GM04504 (cell line): ENCODE results near the gene PXN.

Experiments
- DNase-seq: peaks from one replicate; pipeline ENCODE4 v3.0.0-alpha.2; 2012; ENCODE audit warnings: low read depth

PXN gene

DNA sequence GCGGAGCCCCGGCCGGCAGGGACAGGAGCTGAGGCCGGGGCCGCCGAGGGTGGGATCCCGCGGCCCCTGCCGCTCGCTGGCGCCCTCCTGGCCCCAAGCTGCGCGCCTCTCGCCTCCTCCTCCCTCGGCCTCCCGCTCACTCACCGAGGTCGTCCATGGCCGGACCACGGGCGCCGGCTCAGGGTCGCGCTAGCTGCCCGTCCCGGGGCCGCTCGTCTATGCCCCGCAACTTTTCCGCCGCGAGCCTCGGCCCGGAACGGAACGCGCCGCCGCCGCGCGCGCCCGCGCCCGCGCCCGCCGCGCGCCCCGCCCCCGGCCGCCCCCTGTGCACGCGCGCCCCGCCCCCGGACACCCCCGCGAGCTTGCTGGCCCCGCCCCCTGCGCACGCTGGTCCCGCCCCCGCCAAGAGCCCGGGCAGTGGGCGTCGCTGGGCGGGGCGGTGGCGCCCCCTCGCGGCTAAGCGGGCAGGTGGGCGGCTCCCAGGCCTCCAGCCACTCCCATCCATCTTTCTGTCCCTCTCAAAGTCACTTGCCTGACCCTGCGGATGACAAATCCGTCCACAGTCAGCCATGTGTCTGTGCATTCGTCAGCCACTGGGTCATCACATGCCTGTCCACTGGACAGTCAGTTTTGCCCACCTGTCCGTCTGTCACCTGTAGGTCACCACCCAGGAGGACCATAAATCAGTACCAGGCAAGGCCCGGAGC, at the start of gene PXN:
Gene PXN (minus strand): TSS at position 258 of the 707 bp plus-strand sequence. CDS start 101 bp downstream, at position 157.
- peak; percentile 62 for DNase-seq

DNA sequence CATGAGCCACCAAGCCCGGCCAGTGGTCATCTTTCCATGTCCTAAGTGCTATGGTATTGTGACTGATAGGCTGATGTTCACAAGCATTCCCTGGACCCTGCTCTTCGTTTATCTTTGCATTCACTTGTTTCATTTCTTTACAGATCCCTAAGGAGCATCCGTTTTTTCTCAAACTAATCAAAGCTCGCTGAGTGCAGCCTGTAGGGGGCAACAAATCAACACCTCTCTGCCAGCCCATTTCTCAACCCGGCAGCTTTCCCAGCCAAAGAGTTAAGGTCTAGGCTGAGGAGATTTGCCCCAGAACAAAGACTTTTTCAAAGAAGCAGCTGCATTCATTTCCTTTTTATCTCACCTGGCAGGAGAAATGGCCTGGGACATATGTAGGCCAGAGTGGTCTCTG, 48.7 kb upstream of the PXN start:
- no peak for DNase-seq

DNA sequence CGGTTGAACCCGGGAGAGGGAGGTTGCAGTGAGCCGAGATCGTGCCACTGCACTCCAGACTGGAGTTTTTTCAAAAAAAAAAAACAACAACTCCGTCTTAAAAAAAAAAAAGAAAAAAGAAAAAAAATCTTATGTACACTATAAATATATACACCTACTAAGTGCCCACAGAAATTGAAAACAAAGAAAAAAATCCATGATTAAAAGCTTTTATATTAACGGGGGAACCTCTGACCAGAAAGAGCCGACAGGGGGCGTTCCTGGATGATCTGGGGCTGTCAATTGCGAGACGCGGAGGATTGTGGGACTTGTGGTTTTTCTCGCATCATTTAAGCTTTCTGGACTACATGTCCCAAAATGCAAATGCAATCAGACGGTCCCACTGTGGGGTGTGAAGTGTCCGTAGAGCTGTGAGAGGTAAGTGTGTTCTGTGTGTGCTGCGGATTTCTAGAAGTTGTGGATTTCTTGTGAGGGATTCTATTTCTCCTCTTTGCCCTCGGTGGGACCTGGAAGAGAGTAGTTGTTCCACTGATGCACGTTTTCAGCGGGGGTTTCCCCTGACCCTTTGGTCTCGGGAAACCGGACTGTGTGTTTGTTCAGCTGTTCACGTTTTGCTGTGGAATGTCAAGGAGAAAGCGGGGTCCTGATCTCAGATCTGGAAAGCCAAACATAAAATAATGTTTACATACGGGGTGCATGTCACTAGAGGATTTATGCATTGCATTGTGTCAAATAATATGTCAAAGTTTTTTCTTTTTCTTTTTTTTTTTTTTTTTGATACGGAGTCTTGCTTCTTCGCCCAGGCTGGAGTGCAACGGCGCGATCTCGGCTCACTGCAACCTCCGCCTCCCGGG, 36.7 kb upstream of the PXN start, which contains the start of gene SIRT4:
Gene SIRT4 (plus strand): TSS at position 360 of the 854 bp plus-strand sequence. CDS start 1,241 bp downstream, outside the sequence.
- peak; percentile 86 for DNase-seq

DNA sequence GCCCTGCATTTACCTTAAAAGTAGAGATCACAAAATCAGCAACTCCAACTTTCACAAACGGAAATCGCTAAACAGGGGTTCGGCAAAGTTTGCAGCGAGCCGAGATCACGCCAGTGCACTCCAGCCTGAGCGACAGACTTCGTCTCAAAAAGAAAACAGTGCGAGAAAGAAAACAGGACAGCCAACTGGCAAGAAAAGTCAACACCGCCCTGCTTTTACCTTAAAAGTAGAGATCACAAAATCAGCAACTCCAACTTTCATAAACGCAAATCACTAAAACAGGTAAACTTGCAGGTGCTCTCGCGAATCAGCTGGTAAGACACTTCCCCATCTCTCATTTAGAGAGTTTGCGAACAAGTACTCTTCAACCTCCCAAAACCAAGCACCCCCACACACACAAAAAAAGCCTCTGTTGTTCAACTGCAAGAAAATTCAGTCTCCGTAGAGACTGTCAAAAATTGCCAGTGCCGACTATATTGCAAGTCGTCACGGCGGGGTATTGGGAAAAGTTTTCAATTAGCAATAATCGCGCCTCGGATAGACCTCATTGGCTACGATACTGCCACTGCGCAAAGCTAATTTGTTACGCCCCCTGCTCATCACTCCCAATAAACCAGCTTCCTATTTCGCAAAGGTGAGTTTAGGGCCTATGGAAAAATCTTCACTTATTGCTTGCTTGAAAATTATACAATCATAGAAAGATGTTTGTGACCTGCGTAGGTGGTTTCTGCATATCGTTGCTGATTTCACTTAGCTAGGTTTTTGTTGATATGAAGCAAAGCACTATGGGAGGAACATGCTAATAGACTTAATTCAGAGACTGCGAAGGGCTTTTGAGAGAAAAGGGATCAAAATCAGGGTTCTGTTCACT, 27.4 kb upstream of the PXN start, which contains the start of gene RNU4-1:
Gene RNU4-1 (minus strand): TSS at position 577 of the 871 bp plus-strand sequence.
- DNase-seq = peak; percentile 81

DNA sequence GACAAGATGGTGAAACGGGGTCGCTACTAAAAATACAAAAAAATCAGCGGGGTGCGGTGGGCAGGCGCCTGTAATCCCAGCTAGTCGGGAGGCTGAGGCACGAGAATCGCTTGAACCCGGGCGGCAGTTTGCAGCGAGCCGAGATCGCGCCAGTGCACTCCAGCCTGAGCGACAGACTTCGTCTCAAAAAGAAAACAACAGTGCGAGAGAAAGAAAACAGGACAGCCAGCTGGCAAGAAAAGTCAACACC, 26.8 kb upstream of the PXN start:
- DNase-seq = no peak

DNA sequence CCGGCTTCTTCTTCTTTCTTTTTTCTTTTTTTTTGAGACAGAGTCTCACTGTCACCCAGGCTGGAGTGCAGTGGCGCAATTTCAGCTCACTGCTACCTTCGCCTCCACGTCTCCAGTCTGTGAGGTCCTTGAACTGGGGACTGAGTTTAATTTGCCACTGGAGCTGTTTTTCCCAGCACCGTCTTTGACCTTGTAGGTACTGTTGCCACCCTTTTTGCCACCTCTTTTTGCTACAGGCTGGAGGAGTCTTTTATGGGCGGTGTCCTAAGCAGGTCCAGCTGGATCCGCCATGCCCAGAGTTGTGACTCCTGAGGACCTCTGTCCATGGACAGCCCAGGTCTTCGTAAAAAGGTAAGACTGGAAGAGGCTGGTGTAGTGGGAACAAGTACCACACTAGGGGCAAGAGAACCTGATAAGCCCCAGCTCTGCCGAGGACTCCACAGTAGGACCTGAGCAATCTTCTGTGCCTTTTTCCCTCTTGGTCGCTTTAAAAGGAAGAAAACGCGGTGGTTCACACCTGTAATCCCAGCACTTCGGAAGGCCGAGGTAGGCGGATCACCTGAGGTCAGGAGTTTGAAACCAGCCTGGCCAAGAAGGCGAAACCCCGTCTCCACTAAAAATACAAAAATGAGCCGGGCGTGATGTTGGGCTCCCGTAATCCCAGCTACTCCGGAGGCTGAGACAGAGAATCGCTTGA, 25.2 kb upstream of the PXN start:
- DNase-seq = peak; percentile 2

DNA sequence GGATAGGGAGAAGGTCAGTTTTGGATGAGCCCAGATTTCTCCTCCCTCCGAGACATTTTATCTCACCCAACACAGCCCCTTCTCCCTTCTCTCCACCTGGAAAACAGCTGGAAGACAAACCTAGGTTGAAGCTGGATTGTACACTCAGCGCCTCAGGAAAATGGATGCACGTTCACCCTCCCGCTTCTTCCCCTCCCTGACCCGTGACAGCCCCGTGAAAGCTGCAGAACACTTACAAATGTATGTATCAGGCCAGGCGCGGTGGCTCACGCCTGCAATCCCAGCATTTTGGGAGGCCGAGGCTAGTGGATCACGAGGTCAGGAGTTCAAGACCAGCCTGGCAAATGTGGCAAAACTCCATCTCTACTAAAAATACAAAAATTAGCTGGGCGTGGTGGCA, 22.0 kb upstream of the PXN start:
- DNase-seq = no peak

DNA sequence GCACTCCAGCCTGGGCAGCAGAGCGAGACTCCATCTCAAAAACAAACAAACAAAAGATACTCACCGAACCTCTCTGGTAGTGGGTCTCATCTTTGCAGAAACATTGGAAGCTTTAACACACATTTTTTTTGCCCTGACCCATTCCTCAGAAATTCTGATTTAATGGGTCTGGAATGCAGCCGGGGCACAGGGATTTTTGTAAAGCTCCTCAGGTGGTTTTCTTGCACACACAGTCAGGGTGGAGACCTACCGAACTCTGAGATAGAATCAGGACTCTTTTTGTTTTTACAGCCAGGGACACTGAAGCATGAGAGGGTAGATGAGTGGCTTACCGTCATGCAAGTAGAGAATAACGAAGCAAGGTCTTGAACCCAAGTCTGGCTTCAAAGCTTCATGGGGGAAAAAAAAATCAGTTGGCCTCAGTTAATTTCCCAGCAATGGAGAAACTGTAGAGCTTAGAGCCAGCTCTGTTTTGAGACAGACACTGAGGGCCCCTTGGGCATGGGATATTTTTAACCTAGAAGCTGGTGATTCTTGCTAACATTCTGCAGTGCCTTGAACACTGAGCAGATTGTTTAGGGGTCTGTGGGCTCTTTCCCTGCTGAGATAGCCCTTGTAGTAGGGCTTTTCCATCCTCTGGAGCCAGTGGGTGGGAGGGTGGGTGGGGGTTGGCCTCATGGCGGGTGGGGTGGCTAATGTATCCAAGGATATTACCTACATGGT, 21.4 kb upstream of the PXN start:
- no peak for DNase-seq

DNA sequence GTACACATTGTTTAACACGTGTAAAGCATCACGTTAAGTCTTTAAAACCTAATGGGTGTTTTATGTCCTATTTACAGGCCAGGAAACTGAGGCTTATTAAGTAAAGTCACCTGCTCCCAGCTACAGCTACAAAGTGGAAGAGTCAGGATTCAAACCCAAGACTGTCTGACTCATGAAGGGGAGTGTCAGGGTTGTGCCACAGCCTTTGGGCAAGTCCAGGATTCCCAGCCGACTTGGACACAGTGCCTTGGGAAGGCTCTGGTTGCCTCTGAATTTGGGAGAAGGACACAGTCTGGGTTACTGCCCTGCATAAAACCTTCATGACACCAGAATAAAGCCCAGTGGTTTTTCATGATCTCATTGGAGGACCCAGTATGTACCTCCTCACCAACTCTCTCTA, 18.9 kb upstream of the PXN start:
- no peak for DNase-seq

DNA sequence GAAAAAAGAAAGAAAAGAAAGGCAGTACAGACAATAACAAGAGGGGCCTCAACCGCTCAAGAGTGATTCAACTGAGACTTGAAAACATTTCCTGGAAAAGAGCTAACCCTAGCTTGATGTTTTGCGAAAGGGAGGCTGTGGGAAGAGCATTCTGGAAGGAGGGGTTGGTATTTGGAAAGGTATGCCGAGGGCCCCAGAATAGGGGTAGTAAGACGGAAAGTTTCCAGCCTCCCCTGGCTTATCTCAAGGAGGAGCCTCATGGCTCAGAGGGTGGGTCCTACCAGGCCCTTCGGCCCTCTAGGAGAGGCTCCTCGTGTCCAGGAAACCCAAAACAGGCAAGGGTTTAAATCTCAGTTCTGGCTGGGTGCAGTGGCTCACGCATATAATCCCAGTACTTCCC, 17.8 kb upstream of the PXN start:
- no peak for DNase-seq

DNA sequence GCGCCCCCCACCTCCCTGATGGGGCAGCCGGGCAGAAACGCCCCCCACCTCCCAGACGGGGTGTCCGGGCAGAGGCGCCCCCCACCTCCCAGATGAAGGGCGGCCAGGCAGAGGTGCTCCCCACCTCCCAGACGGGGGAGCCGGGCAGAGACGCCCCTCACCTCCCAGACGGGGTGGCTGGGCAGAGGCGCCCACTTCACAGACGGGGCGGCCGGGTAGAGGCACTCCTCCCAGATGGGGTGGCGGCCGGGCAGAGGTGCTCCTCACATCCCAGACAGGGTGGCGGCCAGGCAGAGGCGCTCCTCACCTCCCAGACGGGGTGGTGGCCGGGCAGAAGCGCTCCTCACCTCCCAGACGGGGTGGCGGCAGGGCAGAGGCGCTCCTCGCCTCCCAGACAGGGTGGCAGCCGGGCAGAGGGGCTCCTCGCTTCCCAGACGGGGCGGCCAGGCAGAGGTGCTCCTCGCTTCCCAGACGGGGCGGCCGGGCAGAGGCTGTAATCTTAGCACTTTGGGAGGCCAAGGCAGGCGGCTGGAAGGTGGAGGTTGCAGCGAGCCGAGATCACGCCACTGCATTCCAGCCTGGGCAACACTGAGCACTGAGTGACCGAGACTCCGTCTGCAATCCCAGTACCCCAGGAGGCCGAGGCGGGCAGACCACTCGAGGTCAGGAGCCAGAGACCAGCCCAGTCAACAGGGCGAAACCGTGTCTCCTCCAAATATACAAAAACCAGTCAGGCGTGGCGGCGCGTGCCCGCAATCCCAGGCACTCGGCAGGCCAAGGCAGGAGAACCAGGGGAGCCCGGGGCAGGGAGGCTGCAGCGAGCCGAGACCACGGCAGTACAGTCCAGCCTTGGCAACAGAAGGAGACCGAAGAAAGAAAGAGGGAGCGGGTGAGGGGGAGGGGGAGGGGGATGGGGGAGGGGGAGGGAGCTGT, 12.9 kb upstream of the PXN start:
- no peak for DNase-seq

DNA sequence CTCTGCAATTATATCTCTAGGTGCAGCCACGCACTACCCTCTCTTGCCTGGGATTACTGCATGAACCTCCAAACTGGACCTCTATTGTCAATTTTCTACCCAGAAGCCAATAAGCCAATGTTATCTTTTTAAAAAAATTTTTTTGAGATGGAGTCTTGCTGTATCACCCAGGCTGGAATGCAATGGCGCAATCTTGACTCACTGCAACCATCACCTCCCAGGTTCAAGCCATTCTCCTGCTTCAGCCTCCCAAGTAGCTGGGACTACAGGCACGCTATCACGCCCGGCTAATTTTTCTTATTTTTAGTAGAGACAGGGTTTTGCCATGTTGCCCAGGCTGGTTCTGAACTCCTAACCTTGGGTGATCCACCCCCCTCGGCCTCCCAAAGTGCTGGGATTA, 11.2 kb upstream of the PXN start:
- DNase-seq = no peak

DNA sequence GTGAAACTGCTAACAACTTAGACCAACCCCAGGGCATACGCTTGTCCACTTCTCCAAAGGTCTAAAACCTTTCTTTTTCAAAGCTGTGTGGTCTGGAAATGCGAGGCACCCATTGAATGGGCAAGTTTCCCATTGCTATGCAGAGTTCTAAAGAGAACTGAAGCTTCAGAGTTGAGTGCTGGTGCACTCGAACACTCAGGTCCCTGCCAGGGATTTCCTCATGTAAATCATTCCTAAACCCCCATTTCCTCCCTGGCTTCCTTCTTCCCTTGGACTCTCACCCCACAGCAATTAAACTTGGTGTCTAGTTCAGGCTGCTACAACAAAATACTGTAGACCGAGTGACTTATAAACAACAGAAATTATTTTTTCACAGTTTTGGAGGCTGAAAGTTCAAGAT, 2.2 kb upstream of the PXN start:
- no peak for DNase-seq

DNA sequence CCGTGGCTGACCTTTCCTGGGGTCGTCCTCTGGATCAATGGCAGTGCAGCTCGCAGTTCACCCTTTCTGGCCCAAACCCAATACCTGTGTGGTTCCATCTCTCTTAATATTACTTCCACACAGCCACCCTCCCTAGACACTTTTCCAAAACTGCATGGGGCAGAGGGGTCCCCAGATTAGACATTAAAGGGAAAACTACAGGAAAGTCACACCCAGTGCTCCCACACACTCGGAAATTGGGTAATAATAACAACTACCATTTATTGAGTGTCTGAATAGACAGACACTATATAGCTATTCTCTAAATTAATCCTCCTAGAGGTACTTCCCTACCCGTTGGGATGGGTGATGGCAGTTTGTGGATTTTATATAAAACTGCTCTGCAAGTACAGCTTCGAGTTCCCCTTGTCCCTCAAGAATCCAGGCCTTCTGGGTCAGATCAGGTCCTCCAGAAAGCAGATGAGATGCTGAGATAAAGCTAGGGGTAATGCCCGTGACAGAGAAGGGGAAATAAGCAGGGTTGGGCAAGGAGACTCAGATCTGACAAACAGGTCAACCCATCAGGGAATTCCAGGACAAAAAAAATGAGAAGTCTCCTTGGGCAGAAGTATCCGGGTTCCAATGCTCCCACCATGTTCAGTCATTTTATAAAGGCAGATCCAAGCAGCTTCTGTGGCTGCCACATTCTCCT, 795 bp upstream of the PXN start:
- DNase-seq = no peak

DNA sequence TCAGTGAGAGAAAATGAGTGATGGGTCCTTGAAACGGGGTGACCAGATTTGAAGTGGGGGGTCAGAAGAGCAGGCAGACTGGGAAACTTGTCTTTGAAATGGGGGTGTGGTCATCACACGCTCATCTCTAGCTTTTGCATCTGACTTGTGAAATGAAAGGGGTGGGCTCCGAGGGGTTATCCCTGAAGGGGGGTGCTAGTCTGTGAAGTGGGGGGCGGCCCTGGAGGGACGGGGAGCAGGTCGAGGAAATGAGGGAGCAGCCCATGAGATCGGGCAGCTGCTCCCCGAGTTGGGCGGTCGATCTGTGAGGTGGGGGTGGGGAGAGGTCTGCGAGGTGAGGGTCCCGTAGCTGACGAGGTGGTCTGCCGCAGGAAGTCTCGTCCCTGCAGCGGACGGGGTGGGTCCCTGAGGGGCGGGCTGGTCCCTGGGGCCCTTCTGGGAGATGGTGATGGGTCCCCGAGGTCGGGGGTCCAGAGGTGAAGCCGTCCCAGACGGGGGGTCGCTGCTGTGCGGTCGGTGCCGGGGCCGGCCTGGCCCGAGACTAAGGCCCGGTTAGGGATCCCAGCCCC, 542 bp downstream of the PXN start:
- no peak for DNase-seq

DNA sequence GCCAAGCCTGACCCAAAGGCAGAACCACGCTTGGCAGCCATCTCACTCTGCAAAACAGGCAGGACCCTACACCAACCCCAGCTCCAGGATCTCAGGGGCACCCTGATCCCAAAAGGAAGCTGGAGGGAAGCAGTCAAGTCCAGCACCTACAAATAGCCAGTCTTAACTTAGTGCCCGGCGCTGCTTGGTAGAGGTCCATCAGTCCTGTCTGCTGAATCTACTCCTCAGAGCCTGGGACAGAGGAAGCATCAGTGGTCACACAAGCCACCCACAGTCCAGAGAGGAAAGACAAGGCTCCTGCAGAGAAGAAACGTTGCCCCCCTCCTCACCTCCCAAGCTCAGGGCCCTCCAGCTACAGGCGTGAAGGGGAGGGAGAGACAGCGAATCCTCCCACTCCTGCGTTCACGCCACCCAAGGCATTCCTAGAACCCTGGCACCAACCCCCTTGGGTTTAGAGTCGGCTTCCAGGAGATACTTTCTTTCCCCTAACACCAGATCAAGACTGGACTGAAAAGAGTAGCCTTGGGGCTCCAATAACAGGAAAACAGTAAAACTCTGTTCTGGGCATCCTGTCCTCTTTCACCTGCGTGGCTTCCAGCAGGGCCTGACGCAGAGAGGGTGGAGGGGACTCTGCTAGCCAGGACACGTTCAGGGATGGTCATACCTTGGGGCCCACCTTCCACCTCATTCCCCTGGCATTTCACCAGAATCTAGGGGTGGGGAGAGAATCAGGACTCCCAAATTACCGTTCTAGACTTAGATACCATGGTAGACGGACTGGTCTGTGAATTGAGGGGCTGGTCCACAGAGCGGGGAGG, 1.2 kb downstream of the PXN start:
- no peak for DNase-seq

DNA sequence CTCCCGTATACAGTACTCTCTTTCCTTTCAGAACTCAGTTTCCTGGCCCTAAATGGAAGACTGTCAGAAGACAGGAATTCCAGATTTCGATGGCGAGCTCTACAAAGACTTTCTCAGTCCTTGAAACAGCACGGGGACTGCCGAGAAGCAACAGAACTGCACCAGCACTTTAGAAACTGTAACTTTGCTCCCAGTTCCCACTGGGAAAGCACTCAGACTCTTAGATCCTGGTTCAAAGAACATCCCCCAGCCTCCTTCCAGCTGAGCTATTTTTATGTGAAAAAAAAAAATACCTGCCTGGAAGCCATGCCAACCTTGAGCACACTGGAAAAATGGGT, 1.8 kb downstream of the PXN start:
- DNase-seq = no peak
